ENCODE measurements around the gene RFLNA.

RFLNA gene

GRCh38 chr12:124341645-124342069, 46.8 kb downstream of the RFLNA start:
- Histone ChIP-seq H3K36me3 (ENCODE audit: control insufficient read depth, insufficient read depth, low read length) (peaks cover 84% of the 10 kb centered on the region), H3K4me3 (ENCODE audit: low read depth, low read length) (no peak overlapping the region), H3K4me1 (ENCODE audit: control insufficient read depth, insufficient read depth, low read length) (no peaks in the 10 kb centered on the region), H3K27me3 (ENCODE audit: control insufficient read depth, insufficient read depth, low read length) (no peaks in the 10 kb centered on the region), H3K27ac (ENCODE audit: low read depth, low read length) (no peak overlapping the region), H3K9me3 (ENCODE audit: control insufficient read depth, insufficient read depth, low read depth, low read length) (no peaks in the 10 kb centered on the region), H3K9ac (ENCODE audit: low read length) (no peak overlapping the region)

GRCh38 chr12:124344022-124344421, 49.1 kb downstream of the RFLNA start:
- Histone ChIP-seq H3K27me3 (ENCODE audit: control insufficient read depth, insufficient read depth, low read length) (no peaks in the 10 kb centered on the region), H3K27ac (ENCODE audit: low read depth, low read length) (no peak overlapping the region), H3K4me1 (ENCODE audit: control insufficient read depth, insufficient read depth, low read length) (no peaks in the 10 kb centered on the region), H3K4me3 (ENCODE audit: low read depth, low read length) (no peak overlapping the region), H3K36me3 (ENCODE audit: control insufficient read depth, insufficient read depth, low read length) (peaks cover 89% of the 10 kb centered on the region), H3K9me3 (ENCODE audit: control insufficient read depth, insufficient read depth, low read depth, low read length) (no peaks in the 10 kb centered on the region), H3K9ac (ENCODE audit: low read length) (no peak overlapping the region)

DNA sequence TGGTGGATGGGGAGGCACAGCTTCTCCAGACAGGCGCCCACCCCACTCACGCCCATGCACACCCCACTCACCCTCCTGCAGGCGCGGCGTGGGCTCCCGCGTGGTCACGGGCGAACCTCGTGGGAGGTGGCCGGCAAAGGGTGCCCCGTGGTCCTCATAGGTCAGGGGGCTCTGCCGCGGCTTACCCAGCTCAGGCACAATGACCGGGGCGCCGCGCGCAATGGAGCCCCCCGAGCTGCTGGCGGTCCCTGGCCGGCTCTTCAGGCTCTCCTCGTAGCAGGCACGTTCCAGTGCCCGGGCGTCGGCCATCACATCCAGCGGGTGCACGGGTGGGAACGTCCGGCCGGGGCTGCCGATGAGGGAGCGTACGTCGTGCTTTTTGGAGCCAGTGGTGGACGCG, 49.6 kb downstream of the RFLNA start:
- Histone ChIP-seq H3K27ac (ENCODE audit: low read depth, low read length) (no peak overlapping the region), H3K4me3 (ENCODE audit: low read depth, low read length) (no peak overlapping the region), H3K36me3 (ENCODE audit: control insufficient read depth, insufficient read depth, low read length) (peaks cover 94% of the 10 kb centered on the region), H3K4me1 (ENCODE audit: control insufficient read depth, insufficient read depth, low read length) (no peaks in the 10 kb centered on the region), H3K27me3 (ENCODE audit: control insufficient read depth, insufficient read depth, low read length) (no peaks in the 10 kb centered on the region), H3K9me3 (ENCODE audit: control insufficient read depth, insufficient read depth, low read depth, low read length) (no peaks in the 10 kb centered on the region), H3K9ac (ENCODE audit: low read length) (no peak overlapping the region)

GRCh38 chr12:124345795-124346194, 50.9 kb downstream of the RFLNA start:
- Histone ChIP-seq H3K27ac (ENCODE audit: low read depth, low read length) (no peak overlapping the region), H3K9me3 (ENCODE audit: control insufficient read depth, insufficient read depth, low read depth, low read length) (no peaks in the 10 kb centered on the region), H3K36me3 (ENCODE audit: control insufficient read depth, insufficient read depth, low read length) (peaks cover 97% of the 10 kb centered on the region), H3K9ac (ENCODE audit: low read length) (no peak overlapping the region), H3K4me1 (ENCODE audit: control insufficient read depth, insufficient read depth, low read length) (no peaks in the 10 kb centered on the region), H3K4me3 (ENCODE audit: low read depth, low read length) (no peak overlapping the region), H3K27me3 (ENCODE audit: control insufficient read depth, insufficient read depth, low read length) (no peaks in the 10 kb centered on the region)

- Histone ChIP-seq H3K4me1 (ENCODE audit: control insufficient read depth, insufficient read depth, low read length) (no peaks in the 10 kb centered on the region), H3K27ac (ENCODE audit: low read depth, low read length) (no peak overlapping the region)
These were observed 51.7 kb downstream of the RFLNA start for GRCh38 chr12:124346425-124347168.

DNA sequence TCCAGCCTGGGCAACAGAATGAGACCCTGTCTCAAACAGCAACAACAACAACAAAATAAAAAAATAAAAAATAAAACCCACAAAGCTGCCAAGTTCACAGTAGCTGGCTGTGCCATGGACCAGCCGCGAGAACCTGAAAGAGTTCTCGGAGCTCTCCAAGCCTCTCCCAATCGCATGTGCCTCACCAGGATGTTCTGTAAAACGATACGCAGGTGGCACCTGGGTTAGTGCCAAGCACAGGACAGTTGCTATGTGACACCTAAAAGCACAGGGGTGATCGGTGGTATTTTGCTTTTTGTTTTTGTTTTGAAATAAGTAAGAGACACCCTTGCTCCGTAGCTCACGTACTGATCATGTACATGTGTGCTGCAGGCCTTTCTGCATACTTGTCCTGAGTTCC, 52.4 kb downstream of the RFLNA start:
- no peaks in the 10 kb centered on the region for H3K4me1 ChIP-seq (ENCODE audit: control insufficient read depth, insufficient read depth, low read length)
- no peak overlapping the region for H3K4me3 ChIP-seq (ENCODE audit: low read depth, low read length)
- no peaks in the 10 kb centered on the region for H3K9me3 ChIP-seq (ENCODE audit: control insufficient read depth, insufficient read depth, low read depth, low read length)
- H3K36me3 ChIP-seq (ENCODE audit: control insufficient read depth, insufficient read depth, low read length), result peaks cover 98% of the 10 kb centered on the region
- H3K9ac ChIP-seq (ENCODE audit: low read length), result no peak overlapping the region
- H3K27ac ChIP-seq (ENCODE audit: low read depth, low read length), result no peak overlapping the region
- H3K27me3 ChIP-seq (ENCODE audit: control insufficient read depth, insufficient read depth, low read length), result no peaks in the 10 kb centered on the region

More at GRCh38 chr12:124346425-124347168, 51.7 kb downstream of the RFLNA start:
- no peak overlapping the region for H3K9ac ChIP-seq (ENCODE audit: low read length)
- H3K4me3 ChIP-seq (ENCODE audit: low read depth, low read length), result no peak overlapping the region
- H3K36me3 ChIP-seq (ENCODE audit: control insufficient read depth, insufficient read depth, low read length), result peaks cover 97% of the 10 kb centered on the region
- no peaks in the 10 kb centered on the region for H3K27me3 ChIP-seq (ENCODE audit: control insufficient read depth, insufficient read depth, low read length)
- H3K9me3 ChIP-seq (ENCODE audit: control insufficient read depth, insufficient read depth, low read depth, low read length), result no peaks in the 10 kb centered on the region

DNA sequence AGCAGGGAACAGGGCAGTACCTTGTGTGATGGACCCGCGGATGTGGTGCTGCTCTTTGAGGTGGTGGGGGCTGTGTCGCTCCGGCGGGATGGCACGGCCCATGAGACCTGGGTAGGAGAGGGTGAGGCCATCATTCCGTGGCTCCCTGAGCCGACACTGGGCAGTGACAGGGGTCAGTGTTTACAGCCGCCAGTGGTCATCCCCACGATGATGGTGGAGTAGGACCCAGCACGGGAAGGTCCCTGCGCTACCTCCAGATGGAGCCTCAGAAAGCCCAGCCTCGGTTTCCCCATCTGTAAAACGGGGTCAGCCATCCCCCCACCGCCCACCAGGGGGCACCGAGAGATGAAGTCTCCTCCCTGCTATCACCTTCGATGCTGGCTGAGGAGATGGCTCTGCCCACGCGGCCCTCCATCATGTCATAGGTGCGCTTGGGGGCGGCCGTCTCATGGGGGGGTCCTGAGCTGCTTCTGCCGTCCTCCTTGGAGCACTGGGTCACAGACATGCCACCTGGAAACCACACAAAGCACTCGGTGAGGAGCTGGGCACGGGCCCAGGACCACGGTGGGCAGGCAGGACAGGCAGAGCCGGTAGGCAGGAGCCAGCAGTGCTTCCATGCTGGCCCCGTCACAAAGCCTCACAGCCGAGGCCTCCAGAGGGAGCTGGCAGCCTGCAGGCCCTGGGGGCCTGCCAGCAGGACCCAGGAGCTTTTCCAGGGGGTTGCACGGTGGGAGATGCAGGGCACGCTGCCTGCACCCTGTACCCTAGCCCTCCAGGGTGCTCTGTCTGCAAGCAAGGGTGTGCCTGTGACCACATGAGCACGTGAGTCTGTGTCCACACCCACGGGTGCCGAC, 53.1 kb downstream of the RFLNA start:
- H3K9ac ChIP-seq (ENCODE audit: low read length), result no peak overlapping the region
- peaks cover 99% of the 10 kb centered on the region for H3K36me3 ChIP-seq (ENCODE audit: control insufficient read depth, insufficient read depth, low read length)
- H3K4me1 ChIP-seq (ENCODE audit: control insufficient read depth, insufficient read depth, low read length), result no peaks in the 10 kb centered on the region
- H3K9me3 ChIP-seq (ENCODE audit: control insufficient read depth, insufficient read depth, low read depth, low read length), result no peaks in the 10 kb centered on the region
- H3K27ac ChIP-seq (ENCODE audit: low read depth, low read length), result no peak overlapping the region
- no peaks in the 10 kb centered on the region for H3K27me3 ChIP-seq (ENCODE audit: control insufficient read depth, insufficient read depth, low read length)
- H3K4me3 ChIP-seq (ENCODE audit: low read depth, low read length), result no peak overlapping the region

- no peak overlapping the region for H3K27ac ChIP-seq (ENCODE audit: low read depth, low read length)
- no peaks in the 10 kb centered on the region for H3K9me3 ChIP-seq (ENCODE audit: control insufficient read depth, insufficient read depth, low read depth, low read length)
- no peak overlapping the region for H3K4me3 ChIP-seq (ENCODE audit: low read depth, low read length)
- H3K4me1 ChIP-seq (ENCODE audit: control insufficient read depth, insufficient read depth, low read length), result no peaks in the 10 kb centered on the region
- no peaks in the 10 kb centered on the region for H3K27me3 ChIP-seq (ENCODE audit: control insufficient read depth, insufficient read depth, low read length)
- peaks cover 100% of the 10 kb centered on the region for H3K36me3 ChIP-seq (ENCODE audit: control insufficient read depth, insufficient read depth, low read length)
- H3K9ac ChIP-seq (ENCODE audit: low read length), result no peak overlapping the region
These were observed 53.9 kb downstream of the RFLNA start for GRCh38 chr12:124348659-124349380.

DNA sequence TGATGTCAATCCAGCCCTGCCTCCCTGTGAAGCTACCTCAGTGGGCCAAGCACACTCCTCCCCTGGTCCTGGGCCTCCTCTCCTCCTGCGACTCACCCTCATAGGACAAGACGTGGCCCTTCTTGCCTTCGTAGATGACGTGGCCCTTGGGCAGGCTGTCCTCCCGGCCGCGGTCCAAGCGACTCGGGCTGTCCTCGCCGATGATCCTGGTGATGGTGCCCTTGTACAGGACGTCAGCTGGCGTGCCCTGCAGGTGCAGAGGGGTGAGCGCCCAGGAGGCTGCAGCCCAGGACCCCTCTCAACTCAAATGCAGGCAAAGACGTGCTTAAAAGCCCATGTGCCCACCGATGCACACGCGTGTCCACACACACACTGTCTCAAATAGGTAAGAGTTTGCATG, 55.6 kb downstream of the RFLNA start:
- Histone ChIP-seq H3K4me3 (ENCODE audit: low read depth, low read length) (no peak overlapping the region), H3K9me3 (ENCODE audit: control insufficient read depth, insufficient read depth, low read depth, low read length) (no peaks in the 10 kb centered on the region), H3K9ac (ENCODE audit: low read length) (no peak overlapping the region), H3K27me3 (ENCODE audit: control insufficient read depth, insufficient read depth, low read length) (no peaks in the 10 kb centered on the region), H3K36me3 (ENCODE audit: control insufficient read depth, insufficient read depth, low read length) (peaks cover 99% of the 10 kb centered on the region), H3K27ac (ENCODE audit: low read depth, low read length) (no peak overlapping the region), H3K4me1 (ENCODE audit: control insufficient read depth, insufficient read depth, low read length) (no peaks in the 10 kb centered on the region)

GRCh38 chr12:124351422-124351821, 56.5 kb downstream of the RFLNA start:
- H3K9ac ChIP-seq (ENCODE audit: low read length), result no peak overlapping the region
- peaks cover 99% of the 10 kb centered on the region for H3K36me3 ChIP-seq (ENCODE audit: control insufficient read depth, insufficient read depth, low read length)
- H3K9me3 ChIP-seq (ENCODE audit: control insufficient read depth, insufficient read depth, low read depth, low read length), result no peaks in the 10 kb centered on the region
- no peaks in the 10 kb centered on the region for H3K4me1 ChIP-seq (ENCODE audit: control insufficient read depth, insufficient read depth, low read length)
- H3K27me3 ChIP-seq (ENCODE audit: control insufficient read depth, insufficient read depth, low read length), result no peaks in the 10 kb centered on the region
- no peak overlapping the region for H3K4me3 ChIP-seq (ENCODE audit: low read depth, low read length)
- H3K27ac ChIP-seq (ENCODE audit: low read depth, low read length), result no peak overlapping the region

DNA sequence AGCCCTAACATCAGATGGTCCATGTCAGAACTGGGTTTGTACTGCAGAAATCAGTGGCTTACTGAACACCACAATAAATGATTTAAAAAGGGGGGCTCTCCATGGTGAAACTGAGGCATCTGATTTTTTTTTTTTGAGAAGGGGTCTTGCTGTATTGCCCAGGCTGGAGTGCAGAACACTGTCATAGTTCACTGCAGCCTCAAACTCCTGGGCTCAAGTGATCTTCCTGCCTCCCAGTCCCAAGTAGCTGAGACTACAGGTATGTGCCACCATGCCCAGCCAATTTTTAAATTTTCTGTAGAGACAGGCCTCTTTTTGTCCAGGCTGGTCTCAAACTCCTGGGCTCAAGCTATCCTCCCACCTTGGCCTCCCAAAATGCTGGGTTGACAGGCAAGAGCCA, 57.4 kb downstream of the RFLNA start:
- no peak overlapping the region for H3K9ac ChIP-seq (ENCODE audit: low read length)
- peaks cover 99% of the 10 kb centered on the region for H3K36me3 ChIP-seq (ENCODE audit: control insufficient read depth, insufficient read depth, low read length)

More for the DNA sequence above, 57.4 kb downstream of the RFLNA start:
- Histone ChIP-seq H3K4me1 (ENCODE audit: control insufficient read depth, insufficient read depth, low read length) (no peaks in the 10 kb centered on the region), H3K4me3 (ENCODE audit: low read depth, low read length) (no peak overlapping the region), H3K27ac (ENCODE audit: low read depth, low read length) (no peak overlapping the region), H3K9me3 (ENCODE audit: control insufficient read depth, insufficient read depth, low read depth, low read length) (no peaks in the 10 kb centered on the region), H3K27me3 (ENCODE audit: control insufficient read depth, insufficient read depth, low read length) (no peaks in the 10 kb centered on the region)

Measured in HUES6 (cell line).